HUDEP-2 (cell line): ENCODE results near the gene AGAP1.

Source experiments
- DNase-seq, 76 experiments: peaks; one replicate each; lab custom pipeline; 2025; ENCODE audit not compliant: unreplicated experiment in 76 of 76; lab: John Stamatoyannopoulos, UW

Gene AGAP1

DNA sequence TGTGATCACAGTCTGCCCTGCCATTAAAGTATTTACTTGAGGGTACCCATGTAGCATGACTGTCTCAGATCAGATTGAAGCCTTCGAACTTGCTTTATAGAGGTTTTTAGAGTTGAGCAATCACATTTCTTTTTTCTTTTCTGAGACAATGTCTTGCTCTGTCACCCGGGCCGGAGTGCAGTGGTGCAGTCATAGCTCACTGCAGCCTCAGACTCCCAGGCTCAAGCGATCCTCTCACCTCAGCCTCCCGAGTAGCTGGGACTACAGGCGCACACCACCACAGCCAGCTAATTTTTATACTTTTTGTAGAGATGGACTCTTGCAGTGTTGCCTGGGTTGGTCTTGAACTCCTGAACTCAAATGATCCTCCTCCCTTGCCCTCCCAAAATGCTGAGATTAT is 153.4 kb downstream of the AGAP1 start:
- no peak for DNase-seq

- no peak for DNase-seq
Observed at GRCh38 chr2:235647877-235648276, 154.0 kb downstream of the AGAP1 start.

GRCh38 chr2:235649418-235649817 is 155.6 kb downstream of the AGAP1 start:
- no peak for DNase-seq

- no peak for DNase-seq
Observed at GRCh38 chr2:235651643-235652042, 157.8 kb downstream of the AGAP1 start.

- DNase-seq: no peak
Observed at GRCh38 chr2:235654103-235654813, 160.4 kb downstream of the AGAP1 start.

GRCh38 chr2:235658351-235659174 is 164.7 kb downstream of the AGAP1 start:
- no peak for DNase-seq

DNA sequence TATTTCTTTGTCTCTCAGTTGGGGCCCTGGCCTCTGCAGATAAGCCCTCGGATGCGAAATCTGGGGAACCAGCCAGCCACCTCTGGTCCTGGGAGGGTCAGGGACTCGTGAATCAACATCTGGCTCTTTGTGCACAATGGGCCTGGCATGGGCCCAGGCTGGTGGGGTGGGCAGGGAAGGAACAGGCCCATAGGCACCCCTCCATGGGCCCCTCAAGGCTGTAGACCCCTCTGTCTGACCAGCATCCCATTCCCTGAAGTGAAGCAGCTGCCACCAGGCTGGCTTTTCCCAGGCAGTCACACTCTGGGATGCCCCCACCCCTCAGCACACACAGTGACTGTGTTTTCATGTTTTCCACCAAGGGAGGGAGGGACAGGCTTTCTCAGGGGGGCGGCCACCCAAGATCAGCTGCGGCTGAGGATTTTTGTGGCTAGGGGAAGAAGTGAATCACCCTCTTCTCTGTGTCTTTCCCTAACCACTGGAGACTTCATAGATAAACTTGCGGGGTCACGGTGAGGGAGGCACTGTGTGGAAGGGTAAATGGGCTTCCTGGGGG is 166.0 kb downstream of the AGAP1 start:
- peak in 69 of 76 experiments; percentile 17 to 82 (median 55) for DNase-seq

DNA sequence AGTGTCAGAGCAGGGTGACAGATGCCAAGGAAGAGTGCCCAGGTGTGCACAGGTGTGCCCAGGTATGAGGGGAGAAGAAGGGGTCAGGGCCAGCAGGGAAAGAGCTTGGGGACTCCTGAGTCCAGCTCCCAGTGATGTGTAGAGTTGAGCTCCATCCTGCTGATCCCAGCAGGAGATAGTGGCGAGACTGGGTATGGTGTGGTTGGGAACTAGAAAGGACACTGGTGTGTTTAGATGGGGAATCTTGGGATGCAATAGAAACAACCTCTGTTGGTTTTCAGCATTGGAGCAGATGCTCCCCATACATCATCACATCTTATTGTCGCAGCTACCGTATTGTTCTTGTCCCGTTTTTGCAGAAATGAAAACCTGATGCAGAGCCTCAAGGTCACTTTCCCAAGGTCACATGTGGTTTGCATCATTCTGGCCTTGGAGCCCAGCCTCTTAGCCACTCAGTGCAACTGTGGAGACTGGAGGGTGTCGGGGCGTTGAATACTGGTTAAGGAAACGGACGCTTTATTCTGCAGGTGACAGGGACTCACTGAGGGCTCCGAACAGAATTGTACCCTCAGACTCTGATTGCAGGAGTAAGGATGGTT is 166.7 kb downstream of the AGAP1 start:
- DNase-seq: no peak

DNA sequence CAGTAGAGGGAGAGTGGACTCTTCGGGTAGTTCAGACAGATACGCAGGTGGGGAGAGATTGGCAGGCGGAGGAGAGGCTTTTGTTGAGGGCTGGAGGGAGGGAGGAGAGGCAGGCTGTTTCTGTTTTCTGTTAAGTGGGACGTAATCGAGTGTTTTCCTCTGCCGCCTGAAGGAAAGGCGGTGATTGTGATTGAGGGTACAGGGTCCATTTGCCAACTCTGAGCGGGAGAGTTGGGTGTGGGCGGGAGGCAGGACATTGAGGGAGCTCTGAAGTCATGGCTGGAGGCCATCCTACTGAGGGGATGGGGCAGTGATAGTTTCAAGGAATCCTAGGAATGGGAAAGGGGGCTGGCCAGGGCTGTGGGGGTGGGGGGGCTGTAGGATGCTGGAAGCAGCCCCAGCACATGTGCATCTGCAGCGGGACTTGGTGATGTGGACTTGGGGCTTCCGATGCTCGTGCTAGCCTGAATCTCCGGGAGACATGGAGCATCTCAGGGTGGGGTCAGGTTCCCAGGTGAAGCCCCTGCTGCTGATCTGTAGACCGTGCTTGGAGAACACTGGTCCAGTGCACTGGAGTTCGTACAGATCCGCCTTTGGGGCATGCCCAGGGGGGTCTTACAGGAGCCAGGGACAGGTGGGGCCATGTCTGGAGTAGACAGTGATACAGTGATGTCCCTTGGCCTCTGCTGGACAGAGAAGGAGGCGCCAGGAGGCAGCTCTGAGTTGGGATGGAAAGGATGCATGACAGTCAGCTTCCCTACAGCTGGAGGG is 167.5 kb downstream of the AGAP1 start:
- no peak for DNase-seq

DNA sequence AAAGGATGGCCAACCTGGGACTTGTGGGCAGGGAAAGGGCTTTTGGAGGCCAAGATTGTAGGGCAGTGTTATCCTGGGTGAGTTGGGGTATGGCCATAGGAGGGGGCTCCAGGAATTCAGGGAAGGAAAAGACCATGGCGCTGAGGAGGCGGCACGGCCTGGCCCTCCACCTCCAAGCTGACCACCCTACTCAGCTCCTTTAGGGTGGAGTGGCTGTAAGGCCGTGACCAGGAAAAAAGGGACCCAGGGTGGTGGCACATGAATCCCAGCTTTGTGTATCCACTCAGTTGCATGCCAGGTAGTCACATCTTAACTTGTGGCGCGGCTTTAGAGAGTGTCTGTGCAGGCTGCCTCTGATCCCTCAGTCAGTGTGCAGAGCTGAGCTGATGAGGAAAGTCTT is 168.1 kb downstream of the AGAP1 start:
- DNase-seq: no peak

GRCh38 chr2:235663875-235664274 is 170.0 kb downstream of the AGAP1 start:
- DNase-seq: no peak

- no peak for DNase-seq
Observed at GRCh38 chr2:235665661-235666212, 171.9 kb downstream of the AGAP1 start.

DNA sequence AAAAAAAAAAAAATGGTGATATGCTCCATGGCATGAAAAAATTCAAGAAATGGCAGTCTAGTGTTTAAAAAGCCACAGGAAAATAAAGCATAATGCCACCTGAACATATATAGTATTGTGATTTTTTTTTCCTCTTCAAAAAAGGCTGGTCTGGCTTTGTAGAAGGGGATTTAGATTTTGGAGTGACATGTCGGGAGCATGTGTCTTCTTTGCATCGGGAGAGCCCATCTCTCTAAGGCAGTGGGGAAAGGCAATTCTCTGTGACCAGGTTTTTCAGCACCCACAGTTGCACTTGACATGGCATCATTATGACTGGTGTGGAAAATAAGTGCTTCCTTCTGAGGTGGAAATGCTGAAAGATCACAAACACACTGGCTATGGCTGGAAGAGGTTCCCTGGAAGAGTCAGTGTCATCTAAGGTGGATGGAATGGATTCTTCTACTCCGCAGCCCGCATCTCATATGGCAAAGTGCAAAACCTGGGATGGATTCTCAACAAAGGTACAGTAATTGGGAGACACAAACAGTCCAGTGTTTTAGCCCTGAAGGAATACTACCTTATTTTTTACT is 172.5 kb downstream of the AGAP1 start:
- DNase-seq: peak in 57 of 76 experiments; percentile 6 to 77 (median 41)

DNA sequence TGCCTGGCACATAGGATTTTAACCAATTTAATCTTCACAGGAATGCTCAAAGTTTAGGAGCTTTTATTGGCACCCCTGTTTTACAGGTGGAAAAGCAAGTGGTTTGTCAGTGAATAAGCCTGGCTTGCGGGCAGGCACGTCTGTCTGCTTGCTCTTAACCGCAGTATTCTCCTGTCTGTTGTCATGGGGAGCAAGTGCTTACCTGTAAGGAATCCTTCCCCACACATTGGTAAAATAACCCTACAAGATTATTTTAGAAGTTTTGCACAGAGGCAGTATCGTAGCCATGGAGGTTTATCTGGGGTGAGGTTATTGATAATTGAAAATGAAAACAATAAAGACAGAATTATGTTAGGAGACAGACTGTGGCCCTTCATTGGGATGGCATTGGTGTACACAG is 174.9 kb downstream of the AGAP1 start:
- DNase-seq: no peak

DNA sequence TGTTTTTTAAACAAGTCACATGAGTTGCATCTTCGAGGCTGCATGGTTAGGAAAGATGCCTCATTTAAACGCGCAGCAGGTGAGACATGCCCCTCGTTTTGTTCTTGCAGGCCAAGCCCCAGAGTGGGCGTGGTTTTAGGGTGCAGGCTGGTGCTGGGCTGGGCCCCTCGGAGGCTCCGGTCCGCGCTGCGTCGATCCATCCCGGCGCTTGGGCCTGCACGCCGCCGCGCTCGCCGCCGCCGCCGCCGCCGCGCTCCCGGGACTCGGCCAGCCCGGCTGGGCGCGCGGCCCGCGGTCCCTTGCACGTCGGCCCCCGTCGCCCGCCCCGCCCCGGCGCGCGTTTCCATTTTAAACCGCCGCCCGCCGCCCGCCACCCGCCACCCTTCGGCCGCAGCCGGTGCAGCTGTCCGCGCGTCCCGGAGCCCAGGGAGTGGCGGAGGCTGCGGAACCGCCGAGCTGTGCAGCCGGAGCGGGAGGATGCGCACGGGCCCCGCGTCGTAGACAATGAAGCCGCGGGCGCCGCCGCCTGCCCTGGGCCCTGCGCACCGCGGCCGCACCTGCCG is 175.5 kb downstream of the AGAP1 start:
- DNase-seq: peak in 71 of 76 experiments; percentile 4 to 82 (median 63)

GRCh38 chr2:235669983-235670962 is 176.4 kb downstream of the AGAP1 start:
- DNase-seq: peak in 56 of 76 experiments; percentile 5 to 66 (median 37)

GRCh38 chr2:235670974-235671787 is 177.3 kb downstream of the AGAP1 start:
- DNase-seq: peak in 4 of 76 experiments; percentile 19 to 33 (median 24)
